Colonic mucosa (tissue), 4 donors: ENCODE measurements around the gene CORO1C. TPM values are rescaled to one million over a fixed set of nuclear protein-coding genes. Genes with fewer than 3 reads are reported as not detected.

ENCODE experiments used
- DNase-seq: peaks from one replicate; pipeline ENCODE4 v3.0.0-alpha.2; 2020
- H3K27ac ChIP-seq: fragments of 200-600 bp; one replicate; pipeline ENCODE4 v1.8.0; 2021
- H3K27me3 ChIP-seq: fragments of 200-600 bp; one replicate; pipeline ENCODE4 v1.8.0; 2021
- H3K36me3 ChIP-seq: fragments of 200-600 bp; one replicate; pipeline ENCODE4 v1.8.0; 2021
- H3K4me1 ChIP-seq: fragments of 200-600 bp; one replicate; pipeline ENCODE4 v1.8.0; 2021; ENCODE audit warnings: mild to moderate bottlenecking
- H3K4me3 ChIP-seq: fragments of 200-600 bp; one replicate; pipeline ENCODE4 v1.8.0; 2021
- H3K9ac ChIP-seq, 2 donors: one replicate each; pipeline ENCODE4 v1.7.0; 2013; ENCODE audit warnings: control low read depth in 2 of 2, low read depth in 2 of 2, low read length in 2 of 2
- H3K9me3 ChIP-seq: fragments of 200-600 bp; one replicate; pipeline ENCODE4 v1.8.0; 2021
- intact Hi-C: fragments of 100-400 bp; cut with DNase I; formaldehyde crosslinking; loops from one replicate; pipeline ENCODE4 v1.14.1; 2022
- total RNA-seq, 2 donors: library from RNA; stranded (reverse); fragmentation: NEBNext Ultra II Directional in 1 of 2; extraction: Animal tissue kit (Norgen Biotek cat#: 25700) in 1 of 2; gene quantifications; one replicate each; pipeline ENCODE4 v1.2.1, GENCODE V29; 2021
- TF ChIP-seq, protein P1 (sequence below): fragments of 200-600 bp; IDR thresholded peaks from one replicate; pipeline ENCODE4 v1.8.0; 2022; ENCODE audit warnings: antibody characterized with exemption, mild to moderate bottlenecking
- donor health status: healthy.
- donor health status: DM: no; HTN: no; CAD: no.
- donor health status: DM: no; HTN: no; CAD: no.

CORO1C gene
- total RNA-seq, 2 donors from 2014 or later, result 112 to 166 TPM

DNA sequence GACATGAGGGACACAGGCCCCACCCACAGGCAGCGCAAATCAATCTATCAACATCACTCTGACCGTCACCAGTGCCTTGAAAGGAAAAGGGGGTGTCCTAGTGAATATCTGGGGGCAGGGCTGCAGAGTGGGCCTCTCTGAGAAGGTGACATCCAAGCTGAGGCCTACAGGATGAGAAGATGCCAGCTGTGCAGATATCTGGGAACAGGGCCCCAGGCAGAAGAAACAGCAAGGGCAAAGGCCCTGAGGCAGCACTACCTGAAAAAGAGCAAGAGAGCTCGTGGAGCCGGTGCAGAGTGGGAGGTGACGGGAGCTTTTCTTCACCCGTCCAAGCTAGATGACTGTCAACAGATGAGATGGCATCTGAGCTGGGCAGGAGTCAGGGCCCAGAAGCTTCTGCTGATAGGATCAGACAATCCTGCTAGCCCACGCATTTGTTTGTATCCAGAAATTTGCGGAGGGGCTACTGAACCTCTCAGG, 120.9 kb downstream of the CORO1C start:
- H3K36me3 ChIP-seq, result no peaks in the 10 kb centered on the region
- no peaks in the 10 kb centered on the region for H3K4me1 ChIP-seq
- TF ChIP-seq, protein P1, sequence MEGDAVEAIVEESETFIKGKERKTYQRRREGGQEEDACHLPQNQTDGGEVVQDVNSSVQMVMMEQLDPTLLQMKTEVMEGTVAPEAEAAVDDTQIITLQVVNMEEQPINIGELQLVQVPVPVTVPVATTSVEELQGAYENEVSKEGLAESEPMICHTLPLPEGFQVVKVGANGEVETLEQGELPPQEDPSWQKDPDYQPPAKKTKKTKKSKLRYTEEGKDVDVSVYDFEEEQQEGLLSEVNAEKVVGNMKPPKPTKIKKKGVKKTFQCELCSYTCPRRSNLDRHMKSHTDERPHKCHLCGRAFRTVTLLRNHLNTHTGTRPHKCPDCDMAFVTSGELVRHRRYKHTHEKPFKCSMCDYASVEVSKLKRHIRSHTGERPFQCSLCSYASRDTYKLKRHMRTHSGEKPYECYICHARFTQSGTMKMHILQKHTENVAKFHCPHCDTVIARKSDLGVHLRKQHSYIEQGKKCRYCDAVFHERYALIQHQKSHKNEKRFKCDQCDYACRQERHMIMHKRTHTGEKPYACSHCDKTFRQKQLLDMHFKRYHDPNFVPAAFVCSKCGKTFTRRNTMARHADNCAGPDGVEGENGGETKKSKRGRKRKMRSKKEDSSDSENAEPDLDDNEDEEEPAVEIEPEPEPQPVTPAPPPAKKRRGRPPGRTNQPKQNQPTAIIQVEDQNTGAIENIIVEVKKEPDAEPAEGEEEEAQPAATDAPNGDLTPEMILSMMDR, result no peak
- H3K9me3 ChIP-seq, result no peaks in the 10 kb centered on the region
- intact Hi-C loops, result no loop called here
- H3K27ac ChIP-seq, result no peak overlapping the region
- H3K9ac ChIP-seq, result no peak overlapping the region
- no peak for DNase-seq
- H3K27me3 ChIP-seq, result no peaks in the 10 kb centered on the region
- no peak overlapping the region for H3K4me3 ChIP-seq

DNA sequence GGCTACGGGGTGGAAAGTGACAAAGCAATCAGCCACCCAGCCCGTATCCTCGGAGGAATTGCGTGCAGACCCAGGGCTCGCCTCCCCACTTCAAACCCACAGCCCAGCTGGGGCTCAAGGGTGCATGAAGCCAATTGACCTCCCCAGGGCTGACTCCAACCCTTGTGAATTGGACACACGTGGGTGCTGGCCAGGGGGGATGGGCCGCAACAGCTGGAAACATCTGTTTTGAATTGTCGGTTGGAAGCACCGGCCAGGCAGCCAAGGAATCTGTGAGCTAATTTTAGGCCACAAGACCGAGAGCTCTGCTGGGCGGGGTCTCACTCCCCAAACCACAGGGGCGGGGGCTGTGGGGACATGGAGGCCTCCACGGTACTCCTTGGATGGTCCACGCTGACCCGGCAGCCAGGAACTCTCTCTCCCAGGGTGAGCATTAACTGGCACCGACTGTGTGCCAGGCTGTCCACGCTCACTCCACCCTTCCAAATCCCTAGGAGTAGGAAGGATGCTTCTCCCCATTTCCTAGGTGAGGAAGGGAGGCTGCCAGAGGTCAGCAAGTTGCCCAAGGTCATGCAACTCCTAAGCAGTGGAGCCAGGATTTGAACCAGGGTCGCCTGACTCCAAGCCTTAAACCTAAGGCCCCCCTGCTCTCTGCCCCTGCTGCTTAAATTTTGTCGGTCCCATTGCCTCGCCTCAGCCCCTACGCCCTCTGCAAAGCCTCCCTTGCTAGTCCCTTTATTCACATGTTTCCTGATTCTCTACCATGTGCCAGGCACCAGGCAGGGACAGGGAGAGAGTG, 121.6 kb downstream of the CORO1C start:
- intact Hi-C loops, result no loop called here
- Histone ChIP-seq H3K9me3 (no peaks in the 10 kb centered on the region), H3K4me3 (no peak overlapping the region), H3K9ac (no peak overlapping the region), H3K36me3 (no peaks in the 10 kb centered on the region), H3K27ac (no peak overlapping the region), H3K27me3 (no peaks in the 10 kb centered on the region), H3K4me1 (no peaks in the 10 kb centered on the region)
- TF ChIP-seq, protein P1, result no peak
- peak; percentile 63 for DNase-seq

DNA sequence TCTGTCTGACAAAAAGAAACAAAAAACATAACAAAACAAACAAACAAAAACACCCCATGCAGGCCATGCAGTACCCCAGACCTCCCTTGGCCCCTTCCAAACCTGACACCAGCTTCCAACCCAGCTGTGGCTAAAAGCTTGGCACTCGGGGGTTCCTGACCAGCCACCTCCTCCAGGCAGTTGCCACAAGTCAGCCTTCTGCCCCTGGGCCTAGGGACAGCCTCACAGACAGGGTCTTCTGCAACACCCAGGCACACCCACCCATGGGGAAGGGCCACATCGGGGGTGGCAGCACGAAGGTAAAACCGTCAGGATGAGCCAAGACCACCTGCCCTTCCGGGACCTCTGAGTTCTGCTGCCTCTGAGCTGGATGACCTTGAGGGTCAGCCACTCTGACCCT, 122.7 kb downstream of the CORO1C start:
- no peaks in the 10 kb centered on the region for H3K9me3 ChIP-seq
- no peak overlapping the region for H3K27ac ChIP-seq
- intact Hi-C loops, result no loop called here
- TF ChIP-seq, protein P1, result no peak
- H3K27me3 ChIP-seq, result no peaks in the 10 kb centered on the region
- H3K4me1 ChIP-seq, result no peaks in the 10 kb centered on the region
- no peak overlapping the region for H3K4me3 ChIP-seq
- no peaks in the 10 kb centered on the region for H3K36me3 ChIP-seq
- no peak for DNase-seq
- no peak overlapping the region for H3K9ac ChIP-seq

DNA sequence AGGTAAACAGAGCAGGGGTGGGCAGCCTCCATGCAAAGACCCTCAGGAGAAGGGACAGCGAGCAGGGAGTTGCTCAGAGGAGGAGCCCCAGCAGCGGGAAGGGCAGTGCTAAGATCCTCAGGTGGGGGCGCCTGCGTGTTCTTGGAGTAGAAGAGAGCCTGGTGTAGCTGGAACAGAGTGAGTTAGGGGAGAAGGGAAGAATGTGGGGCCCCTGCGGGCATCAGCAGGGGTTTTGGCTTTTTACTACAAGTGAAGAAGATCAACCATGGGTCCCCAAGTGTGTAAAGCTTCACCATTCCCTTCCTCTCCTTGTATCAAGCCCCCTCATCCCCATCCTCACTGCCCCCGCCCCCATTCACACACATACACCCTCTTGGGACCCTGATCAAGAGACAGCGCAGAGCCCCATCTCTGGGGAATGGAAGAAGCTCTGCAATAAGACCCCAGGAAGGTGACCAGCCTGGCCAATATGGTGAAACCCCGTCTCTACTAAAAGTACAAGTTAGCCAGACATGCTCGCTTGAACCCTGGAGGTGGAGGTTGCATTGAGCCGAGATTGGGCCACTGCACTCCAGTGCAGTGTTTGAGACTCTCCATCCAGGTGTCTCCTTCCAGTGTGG, 123.2 kb downstream of the CORO1C start:
- TF ChIP-seq, protein P1, result no peak
- intact Hi-C loops, result no loop called here
- Histone ChIP-seq H3K36me3 (no peaks in the 10 kb centered on the region), H3K27me3 (no peaks in the 10 kb centered on the region), H3K9me3 (no peaks in the 10 kb centered on the region), H3K4me1 (no peaks in the 10 kb centered on the region), H3K4me3 (no peak overlapping the region), H3K27ac (no peak overlapping the region), H3K9ac (no peak overlapping the region)
- no peak for DNase-seq

DNA sequence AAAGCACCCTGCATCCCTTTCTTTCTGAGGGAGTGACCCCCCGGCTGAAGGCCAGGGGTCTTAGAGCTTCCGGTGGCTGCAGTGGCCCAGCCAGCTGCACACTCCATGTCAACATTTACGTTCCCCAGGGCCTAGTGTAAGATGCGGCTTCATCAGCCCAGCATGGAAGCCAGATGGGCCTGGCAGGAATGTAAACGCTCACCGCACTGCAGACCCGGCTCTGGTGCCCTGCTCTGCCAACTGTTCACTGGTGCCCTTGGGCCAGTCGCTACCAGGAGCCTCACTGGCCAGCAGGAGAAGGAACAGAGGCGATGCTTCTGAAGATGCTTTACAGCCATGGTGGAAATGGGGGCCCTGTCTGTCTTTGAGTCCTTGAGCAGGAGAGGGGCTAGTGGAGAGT, 124.8 kb downstream of the CORO1C start:
- no peak overlapping the region for H3K4me3 ChIP-seq
- no peak for DNase-seq
- H3K36me3 ChIP-seq, result no peaks in the 10 kb centered on the region
- TF ChIP-seq, protein P1, result no peak
- H3K27me3 ChIP-seq, result no peaks in the 10 kb centered on the region
- H3K9me3 ChIP-seq, result no peaks in the 10 kb centered on the region
- intact Hi-C loops, result no loop called here
- no peaks in the 10 kb centered on the region for H3K4me1 ChIP-seq
- no peak overlapping the region for H3K27ac ChIP-seq
- H3K9ac ChIP-seq, result no peak overlapping the region
